ENCODE data around the gene RPRD1B.

Gene RPRD1B

GRCh38 chr20:38036366-38036765 is 2.8 kb downstream of the RPRD1B start:
- no peak for DNase-seq (ENCODE audit: low read depth in 2 of 2)

- DNase-seq (ENCODE audit: low read depth in 2 of 2), result no peak
These were observed 6.7 kb downstream of the RPRD1B start for GRCh38 chr20:38040276-38040675.

GRCh38 chr20:38043512-38044300 is 10.2 kb downstream of the RPRD1B start:
- no peak for DNase-seq (ENCODE audit: low read depth in 2 of 2)

GRCh38 chr20:38044685-38045084 is 11.1 kb downstream of the RPRD1B start:
- no peak for DNase-seq (ENCODE audit: low read depth in 2 of 2)

GRCh38 chr20:38046572-38046971 is 13.0 kb downstream of the RPRD1B start:
- DNase-seq (ENCODE audit: low read depth in 2 of 2), result no peak

- DNase-seq (ENCODE audit: low read depth in 2 of 2), result no peak
These were observed 16.3 kb downstream of the RPRD1B start for GRCh38 chr20:38049800-38050199.

GRCh38 chr20:38050686-38051085 is 17.1 kb downstream of the RPRD1B start:
- no peak for DNase-seq (ENCODE audit: low read depth in 2 of 2)

- DNase-seq (ENCODE audit: low read depth in 2 of 2), result no peak
These were observed 19.3 kb downstream of the RPRD1B start for GRCh38 chr20:38052870-38053269.

GRCh38 chr20:38054647-38055046 is 21.1 kb downstream of the RPRD1B start:
- no peak for DNase-seq (ENCODE audit: low read depth in 2 of 2)

- no peak for DNase-seq (ENCODE audit: low read depth in 2 of 2)
These were observed 21.7 kb downstream of the RPRD1B start for GRCh38 chr20:38055294-38055693.

GRCh38 chr20:38055848-38056247 is 22.3 kb downstream of the RPRD1B start:
- no peak for DNase-seq (ENCODE audit: low read depth in 2 of 2)

- peak; percentile 37 to 53 for DNase-seq (ENCODE audit: low read depth in 2 of 2)
These were observed 23.9 kb downstream of the RPRD1B start for GRCh38 chr20:38057351-38057972.

- DNase-seq (ENCODE audit: low read depth in 2 of 2), result no peak
These were observed 26.3 kb downstream of the RPRD1B start for GRCh38 chr20:38059832-38060231.

- DNase-seq (ENCODE audit: low read depth in 2 of 2), result no peak
These were observed 27.0 kb downstream of the RPRD1B start for GRCh38 chr20:38060536-38060935.

- no peak for DNase-seq (ENCODE audit: low read depth in 2 of 2)
These were observed 27.6 kb downstream of the RPRD1B start for GRCh38 chr20:38061109-38061508.

GRCh38 chr20:38062890-38063289 is 29.3 kb downstream of the RPRD1B start:
- DNase-seq (ENCODE audit: low read depth in 2 of 2), result no peak

- DNase-seq (ENCODE audit: low read depth in 2 of 2), result no peak
These were observed 30.5 kb downstream of the RPRD1B start for GRCh38 chr20:38063911-38064530.

- no peak for DNase-seq (ENCODE audit: low read depth in 2 of 2)
These were observed 32.3 kb downstream of the RPRD1B start for GRCh38 chr20:38065764-38066375.

GRCh38 chr20:38066969-38067716 is 33.6 kb downstream of the RPRD1B start:
- no peak for DNase-seq (ENCODE audit: low read depth in 2 of 2)

GRCh38 chr20:38067717-38068365 is 34.3 kb downstream of the RPRD1B start:
- no peak for DNase-seq (ENCODE audit: low read depth in 2 of 2)

- no peak for DNase-seq (ENCODE audit: low read depth in 2 of 2)
These were observed 39.4 kb downstream of the RPRD1B start for GRCh38 chr20:38072898-38073297.

Measured in stimulated activated CD4-positive, alpha-beta T cell treated with anti-CD3 and anti-CD28 coated beads, Interleukin-1b, Interleukin-23, amount 100 ng/mL, for 1 hour (primary cell).